H1 (cell line): ENCODE measurements around the gene MORC4. TPM values are rescaled to one million over a fixed set of nuclear protein-coding genes. Genes with fewer than 3 reads are reported as not detected.

Experiments used
- HDAC2 ChIP-seq, 2 experiments: fragments of 300-600 bp in 1 of 2; sonication (generic) in 1 of 2; IDR thresholded peaks; 2 replicates each; pipeline ENCODE4 v1.6.1; 2011 to 2012; ENCODE audit warnings: low read depth in 2 of 2, low read length in 2 of 2, mild to moderate bottlenecking in 2 of 2, moderate library complexity in 2 of 2, borderline replicate concordance in 1 of 2, inconsistent platforms in 1 of 2
- NRF1 ChIP-seq: IDR thresholded peaks from 2 replicates; pipeline ENCODE4 v1.6.1; 2011; ENCODE audit warnings: mild to moderate bottlenecking, low read depth, low read length, improper control_type of control experiment
- RAD21 ChIP-seq, 2 experiments: IDR thresholded peaks in 1 of 2; conservative IDR thresholded peaks in 1 of 2; 2 replicates each; pipeline ENCODE4 v1.6.1; 2011; ENCODE audit warnings: low read depth in 2 of 2, low read length in 2 of 2, improper control_type of control experiment in 1 of 2, inconsistent platforms in 1 of 2, mild to moderate bottlenecking in 1 of 2, moderate library complexity in 1 of 2
- SP1 ChIP-seq: IDR thresholded peaks from 2 replicates; pipeline ENCODE4 v1.6.1; 2011; ENCODE audit warnings: low read depth, low read length
- polyA plus RNA-seq, 7 experiments: library from polyadenylated mRNA; depleted of rRNA in 3 of 7; stranded (reverse) in 5 of 7; unstranded in 2 of 7; fragments of >200 nt in 5 of 7; fragments of 200-250 nt in 2 of 7; gene quantifications; 1 replicate in 5 of 7; 2 replicates in 1 of 7; 4 replicates in 1 of 7; pipeline versions ENCODE4 v1.2.1 to v1.2.3, GENCODE V29; 2011 to 2013; ENCODE audit warnings: missing spikeins in 2 of 7, mixed read lengths in 2 of 7
- total RNA-seq: library from RNA; stranded (reverse); fragmentation: NEBNext Ultra II Directional; extraction: Animal tissue kit (Norgen Biotek cat#: 25700); gene quantifications from 2 replicates; pipeline ENCODE4 v1.2.1, GENCODE V29; 2021
- TF ChIP-seq, protein P1 (sequence below): fragments of 300-600 bp; sonication (generic); IDR thresholded peaks from 2 replicates; pipeline ENCODE4 v1.7.1; 2012; ENCODE audit warnings: low read length, moderate library complexity, mild to moderate bottlenecking, inconsistent platforms; ENCODE audit not compliant: insufficient replicate concordance

The MORC4 gene
- total and polyA plus RNA-seq, 2 of the 8 experiments (the other 6 are each of a cell fraction or from before 2014, with no cell fraction given): 1.4 to 2.5 TPM

DNA sequence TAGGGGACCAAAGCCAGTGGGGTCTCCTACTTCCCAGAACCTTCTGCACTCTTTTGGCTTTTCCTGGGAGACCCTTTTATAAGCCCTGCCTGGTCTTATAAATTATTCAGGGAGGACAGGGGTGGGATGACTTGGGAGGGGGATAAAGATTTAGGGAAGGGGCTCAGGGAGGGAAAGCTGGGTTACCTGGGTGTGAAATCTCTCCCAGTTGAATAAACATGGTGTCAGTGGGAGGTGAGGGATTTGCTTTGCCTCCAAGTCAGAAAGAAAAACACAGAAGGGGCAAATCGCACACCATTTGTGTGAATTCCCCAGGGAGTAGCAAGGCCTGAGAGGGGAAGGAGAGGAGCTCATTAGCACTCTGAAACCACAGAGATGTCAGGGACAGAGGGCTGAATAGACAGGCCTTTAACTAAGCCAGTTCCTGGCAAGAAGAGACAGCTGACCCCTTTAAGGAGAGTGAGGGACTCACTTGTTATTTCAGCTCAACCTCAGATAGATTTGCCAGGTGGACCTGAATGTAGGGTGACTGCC, 96.7 kb downstream of the MORC4 start, which contains the start of gene RIPPLY1 (continued):
- TF ChIP-seq, protein P1, sequence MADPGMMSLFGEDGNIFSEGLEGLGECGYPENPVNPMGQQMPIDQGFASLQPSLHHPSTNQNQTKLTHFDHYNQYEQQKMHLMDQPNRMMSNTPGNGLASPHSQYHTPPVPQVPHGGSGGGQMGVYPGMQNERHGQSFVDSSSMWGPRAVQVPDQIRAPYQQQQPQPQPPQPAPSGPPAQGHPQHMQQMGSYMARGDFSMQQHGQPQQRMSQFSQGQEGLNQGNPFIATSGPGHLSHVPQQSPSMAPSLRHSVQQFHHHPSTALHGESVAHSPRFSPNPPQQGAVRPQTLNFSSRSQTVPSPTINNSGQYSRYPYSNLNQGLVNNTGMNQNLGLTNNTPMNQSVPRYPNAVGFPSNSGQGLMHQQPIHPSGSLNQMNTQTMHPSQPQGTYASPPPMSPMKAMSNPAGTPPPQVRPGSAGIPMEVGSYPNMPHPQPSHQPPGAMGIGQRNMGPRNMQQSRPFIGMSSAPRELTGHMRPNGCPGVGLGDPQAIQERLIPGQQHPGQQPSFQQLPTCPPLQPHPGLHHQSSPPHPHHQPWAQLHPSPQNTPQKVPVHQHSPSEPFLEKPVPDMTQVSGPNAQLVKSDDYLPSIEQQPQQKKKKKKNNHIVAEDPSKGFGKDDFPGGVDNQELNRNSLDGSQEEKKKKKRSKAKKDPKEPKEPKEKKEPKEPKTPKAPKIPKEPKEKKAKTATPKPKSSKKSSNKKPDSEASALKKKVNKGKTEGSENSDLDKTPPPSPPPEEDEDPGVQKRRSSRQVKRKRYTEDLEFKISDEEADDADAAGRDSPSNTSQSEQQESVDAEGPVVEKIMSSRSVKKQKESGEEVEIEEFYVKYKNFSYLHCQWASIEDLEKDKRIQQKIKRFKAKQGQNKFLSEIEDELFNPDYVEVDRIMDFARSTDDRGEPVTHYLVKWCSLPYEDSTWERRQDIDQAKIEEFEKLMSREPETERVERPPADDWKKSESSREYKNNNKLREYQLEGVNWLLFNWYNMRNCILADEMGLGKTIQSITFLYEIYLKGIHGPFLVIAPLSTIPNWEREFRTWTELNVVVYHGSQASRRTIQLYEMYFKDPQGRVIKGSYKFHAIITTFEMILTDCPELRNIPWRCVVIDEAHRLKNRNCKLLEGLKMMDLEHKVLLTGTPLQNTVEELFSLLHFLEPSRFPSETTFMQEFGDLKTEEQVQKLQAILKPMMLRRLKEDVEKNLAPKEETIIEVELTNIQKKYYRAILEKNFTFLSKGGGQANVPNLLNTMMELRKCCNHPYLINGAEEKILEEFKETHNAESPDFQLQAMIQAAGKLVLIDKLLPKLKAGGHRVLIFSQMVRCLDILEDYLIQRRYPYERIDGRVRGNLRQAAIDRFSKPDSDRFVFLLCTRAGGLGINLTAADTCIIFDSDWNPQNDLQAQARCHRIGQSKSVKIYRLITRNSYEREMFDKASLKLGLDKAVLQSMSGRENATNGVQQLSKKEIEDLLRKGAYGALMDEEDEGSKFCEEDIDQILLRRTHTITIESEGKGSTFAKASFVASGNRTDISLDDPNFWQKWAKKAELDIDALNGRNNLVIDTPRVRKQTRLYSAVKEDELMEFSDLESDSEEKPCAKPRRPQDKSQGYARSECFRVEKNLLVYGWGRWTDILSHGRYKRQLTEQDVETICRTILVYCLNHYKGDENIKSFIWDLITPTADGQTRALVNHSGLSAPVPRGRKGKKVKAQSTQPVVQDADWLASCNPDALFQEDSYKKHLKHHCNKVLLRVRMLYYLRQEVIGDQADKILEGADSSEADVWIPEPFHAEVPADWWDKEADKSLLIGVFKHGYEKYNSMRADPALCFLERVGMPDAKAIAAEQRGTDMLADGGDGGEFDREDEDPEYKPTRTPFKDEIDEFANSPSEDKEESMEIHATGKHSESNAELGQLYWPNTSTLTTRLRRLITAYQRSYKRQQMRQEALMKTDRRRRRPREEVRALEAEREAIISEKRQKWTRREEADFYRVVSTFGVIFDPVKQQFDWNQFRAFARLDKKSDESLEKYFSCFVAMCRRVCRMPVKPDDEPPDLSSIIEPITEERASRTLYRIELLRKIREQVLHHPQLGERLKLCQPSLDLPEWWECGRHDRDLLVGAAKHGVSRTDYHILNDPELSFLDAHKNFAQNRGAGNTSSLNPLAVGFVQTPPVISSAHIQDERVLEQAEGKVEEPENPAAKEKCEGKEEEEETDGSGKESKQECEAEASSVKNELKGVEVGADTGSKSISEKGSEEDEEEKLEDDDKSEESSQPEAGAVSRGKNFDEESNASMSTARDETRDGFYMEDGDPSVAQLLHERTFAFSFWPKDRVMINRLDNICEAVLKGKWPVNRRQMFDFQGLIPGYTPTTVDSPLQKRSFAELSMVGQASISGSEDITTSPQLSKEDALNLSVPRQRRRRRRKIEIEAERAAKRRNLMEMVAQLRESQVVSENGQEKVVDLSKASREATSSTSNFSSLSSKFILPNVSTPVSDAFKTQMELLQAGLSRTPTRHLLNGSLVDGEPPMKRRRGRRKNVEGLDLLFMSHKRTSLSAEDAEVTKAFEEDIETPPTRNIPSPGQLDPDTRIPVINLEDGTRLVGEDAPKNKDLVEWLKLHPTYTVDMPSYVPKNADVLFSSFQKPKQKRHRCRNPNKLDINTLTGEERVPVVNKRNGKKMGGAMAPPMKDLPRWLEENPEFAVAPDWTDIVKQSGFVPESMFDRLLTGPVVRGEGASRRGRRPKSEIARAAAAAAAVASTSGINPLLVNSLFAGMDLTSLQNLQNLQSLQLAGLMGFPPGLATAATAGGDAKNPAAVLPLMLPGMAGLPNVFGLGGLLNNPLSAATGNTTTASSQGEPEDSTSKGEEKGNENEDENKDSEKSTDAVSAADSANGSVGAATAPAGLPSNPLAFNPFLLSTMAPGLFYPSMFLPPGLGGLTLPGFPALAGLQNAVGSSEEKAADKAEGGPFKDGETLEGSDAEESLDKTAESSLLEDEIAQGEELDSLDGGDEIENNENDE: no peak
- TF ChIP-seq HDAC2 (IDR thresholded peaks at IDR 0.05; ENCODE audit: borderline replicate concordance in 1 of 2, low read depth in 2 of 2, low read length in 2 of 2): no peak
- no peak for TF ChIP-seq NRF1
- TF ChIP-seq SP1: no peak
- no peak for TF ChIP-seq RAD21 (IDR thresholded peaks at IDR 0.05 in 1 of 2, conservative IDR thresholded peaks at IDR 0.05 in 1 of 2; ENCODE audit: low read depth in 2 of 2, low read length in 2 of 2)
